Activated T-cell treated with anti-CD3 and anti-CD28 coated beads, Interleukin-2, amount 50 U/mL, for 48 hours (primary cell): Measurements from ENCODE around the gene GPRC5D.
A peak's percentile ranks its signal among the peaks of the same experiment; 100 is the strongest.

Experiments
- DNase-seq, 2 experiments: peaks; one replicate each; pipeline ENCODE4 v3.0.0-alpha.2; 2020

GPRC5D gene

DNA sequence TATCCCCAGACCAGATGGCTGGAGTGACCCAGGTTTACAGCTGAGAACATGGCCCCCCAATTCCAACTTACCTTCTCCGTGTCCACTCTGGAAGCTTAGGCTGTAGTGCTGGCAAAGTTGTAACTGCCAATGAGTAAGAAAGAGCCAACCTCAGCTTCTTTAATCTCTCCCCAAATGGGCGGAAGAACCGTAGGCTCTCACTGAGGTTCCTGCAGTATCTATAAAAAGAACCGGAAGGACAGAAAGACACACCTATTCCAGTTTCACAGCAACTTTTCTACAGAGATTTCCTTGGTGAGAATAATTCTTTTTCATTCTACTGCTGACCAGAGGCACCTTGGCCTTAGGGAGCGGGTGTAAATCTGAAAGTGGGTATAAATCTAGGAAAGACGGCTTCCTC is at the start of gene GPRC5D:
GPRC5D (minus strand) TSS at position 135 of the 400 bp plus-strand sequence. CDS start 1,786 bp downstream, outside the sequence.
- DNase-seq = no peak

DNA sequence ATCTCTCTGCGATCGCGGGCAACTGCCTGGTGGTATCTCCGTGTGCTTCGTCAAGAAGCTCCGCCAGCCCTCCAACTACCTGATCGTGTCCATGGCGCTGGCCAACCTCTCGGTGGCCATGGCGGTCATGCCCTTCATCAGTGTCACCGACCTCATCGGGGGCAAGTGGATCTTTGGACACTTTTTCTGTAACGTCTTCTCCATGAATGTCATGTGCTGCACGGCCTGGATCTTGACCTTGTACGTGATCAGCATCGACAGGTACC is 49.7 kb upstream of the GPRC5D start:
- DNase-seq = no peak

DNA sequence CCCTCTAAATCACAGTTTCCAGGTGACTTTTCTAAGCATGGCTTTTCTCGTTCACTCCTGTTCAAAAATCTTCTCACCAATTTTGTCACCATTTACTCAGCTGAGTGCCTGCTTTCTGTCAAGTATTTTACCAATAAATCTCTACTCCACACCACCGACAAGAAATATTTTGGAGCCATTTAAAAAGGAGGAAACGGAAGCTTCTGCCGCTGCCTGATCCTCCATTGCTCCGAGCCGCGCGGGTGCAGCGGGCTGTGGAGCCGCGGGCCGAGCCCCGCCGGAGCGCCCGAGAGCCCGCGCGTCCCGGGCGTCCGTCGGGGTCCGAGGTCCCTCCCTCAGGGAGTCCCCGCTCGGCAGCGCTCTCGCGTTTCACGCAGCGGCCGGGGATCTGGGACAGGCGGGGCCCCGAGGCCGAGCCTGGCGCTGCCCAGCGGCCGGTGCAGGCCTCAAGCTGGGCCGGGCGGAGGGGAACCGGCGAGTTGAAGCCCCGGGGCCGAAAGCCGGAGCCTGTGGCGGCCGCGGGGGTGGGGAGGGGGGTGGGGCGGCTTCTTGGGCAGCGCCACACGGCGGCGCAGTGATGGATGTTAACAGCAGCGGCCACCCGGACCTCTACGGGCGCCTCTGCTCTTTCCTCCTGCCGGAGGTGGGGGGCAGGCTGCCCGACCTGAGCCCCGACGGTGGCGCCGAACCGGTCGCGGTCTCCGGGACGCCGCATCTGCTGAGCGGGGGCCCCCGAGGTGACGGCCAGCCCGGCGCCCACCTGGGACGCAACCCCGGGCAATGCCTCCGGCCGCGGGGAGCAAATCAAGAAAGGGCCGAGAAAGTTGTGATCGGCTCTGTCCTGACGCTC is 49.2 kb upstream of the GPRC5D start:
- peak; percentile 63 to 66 for DNase-seq

DNA sequence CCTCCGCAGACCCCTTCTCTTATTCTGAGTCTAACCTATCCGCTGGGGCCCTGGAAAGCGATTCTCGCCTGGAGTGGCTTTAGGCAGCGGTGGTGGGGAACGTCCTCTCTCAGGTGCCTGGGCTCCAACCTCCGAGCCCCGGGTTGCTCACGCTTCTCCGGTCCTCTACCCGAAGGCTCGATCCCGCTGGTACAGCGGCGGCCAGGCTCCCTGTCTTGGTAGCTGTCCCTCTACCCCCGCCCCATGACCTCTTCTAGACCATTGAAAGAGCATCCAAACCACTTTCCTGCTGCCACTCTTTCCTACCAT is 48.6 kb upstream of the GPRC5D start:
- DNase-seq = no peak

DNA sequence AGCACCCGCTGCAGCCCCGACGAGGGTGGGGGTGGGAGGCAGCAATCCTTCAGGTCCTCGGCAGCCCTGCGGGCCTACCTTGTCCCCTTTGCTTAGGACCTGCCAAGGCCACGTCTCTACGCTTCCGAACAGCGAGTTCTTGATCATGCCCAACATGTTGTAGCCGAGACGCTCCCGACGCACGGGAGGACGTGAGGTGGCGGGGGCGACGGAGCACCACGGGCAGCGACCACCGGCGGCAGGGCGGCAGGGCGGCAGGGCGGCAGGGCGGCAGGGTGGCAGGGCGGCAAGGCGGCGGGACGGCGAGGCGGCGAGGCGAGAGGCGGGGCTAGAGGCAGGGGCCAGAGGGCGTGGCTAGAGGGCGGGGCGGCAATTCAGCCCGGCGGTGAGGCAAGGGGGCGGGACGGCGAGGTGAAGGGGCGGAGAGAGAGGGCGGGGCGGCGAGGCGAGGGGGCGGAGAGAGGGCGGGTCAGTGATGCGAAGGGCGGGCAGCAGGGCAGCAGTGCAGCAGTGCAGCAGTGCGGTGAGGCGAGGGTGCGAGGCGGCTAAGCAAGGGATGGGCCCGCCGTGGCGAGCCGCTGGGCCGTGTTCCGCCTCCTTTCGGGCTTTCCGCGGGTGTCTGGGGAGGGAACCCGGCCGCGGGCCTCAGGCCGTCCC is 48.1 kb upstream of the GPRC5D start, which contains the start of gene HEBP1:
HEBP1 (minus strand) TSS at position 307 of the 657 bp plus-strand sequence; CDS start at position 156, 151 bp downstream.
- peak; percentile 96 to 98 for DNase-seq

DNA sequence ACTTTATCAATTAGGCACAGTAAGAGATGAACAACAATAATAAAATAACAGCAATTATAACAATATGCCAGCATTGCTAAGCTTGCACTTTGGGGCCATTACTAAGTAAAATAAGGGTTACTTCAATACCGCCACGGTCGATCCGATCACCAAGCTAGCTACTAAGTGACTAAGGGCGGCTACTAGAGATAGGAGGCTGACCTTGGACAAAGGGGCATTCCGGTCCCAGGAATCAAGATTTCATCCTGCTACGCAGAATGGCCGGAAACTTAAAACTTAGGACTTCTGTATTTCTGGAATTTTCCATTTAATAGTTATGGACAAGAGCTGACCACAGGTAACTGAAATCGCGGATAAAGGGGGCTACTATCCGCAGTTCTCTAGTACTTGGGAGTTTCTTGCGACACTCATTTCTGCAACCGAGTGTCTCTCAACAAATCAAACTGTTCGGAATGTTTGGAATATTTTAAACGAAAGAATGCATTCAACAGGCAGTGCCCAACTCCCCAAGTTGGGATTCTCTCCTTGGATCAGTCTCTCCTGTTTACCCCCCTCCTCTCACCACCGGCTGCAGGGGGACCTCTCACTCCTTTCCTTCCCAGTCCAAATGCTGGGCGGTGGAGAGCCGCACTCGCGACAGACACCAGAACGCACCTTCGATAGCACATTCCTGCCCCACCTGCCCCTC is 47.4 kb upstream of the GPRC5D start:
- no peak for DNase-seq

DNA sequence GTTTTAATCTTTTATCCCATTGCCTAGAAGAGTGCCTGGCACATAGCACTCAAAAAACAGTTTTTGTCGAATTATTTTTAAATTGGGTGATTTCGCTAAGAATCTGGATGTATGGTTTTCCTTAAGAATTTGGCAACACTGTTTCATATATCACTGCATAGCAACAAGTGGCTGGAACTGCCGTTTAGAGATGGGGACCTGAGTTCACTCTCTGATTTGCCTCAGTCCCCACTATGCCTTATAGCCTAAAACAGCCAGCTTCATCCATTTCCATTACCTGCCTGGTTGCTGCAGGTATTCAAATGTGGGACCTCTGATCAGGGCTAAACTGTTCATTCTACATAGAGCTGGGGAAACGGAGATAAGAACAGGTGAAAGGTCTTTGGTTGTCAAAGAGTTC is 46.3 kb upstream of the GPRC5D start:
- DNase-seq = no peak

DNA sequence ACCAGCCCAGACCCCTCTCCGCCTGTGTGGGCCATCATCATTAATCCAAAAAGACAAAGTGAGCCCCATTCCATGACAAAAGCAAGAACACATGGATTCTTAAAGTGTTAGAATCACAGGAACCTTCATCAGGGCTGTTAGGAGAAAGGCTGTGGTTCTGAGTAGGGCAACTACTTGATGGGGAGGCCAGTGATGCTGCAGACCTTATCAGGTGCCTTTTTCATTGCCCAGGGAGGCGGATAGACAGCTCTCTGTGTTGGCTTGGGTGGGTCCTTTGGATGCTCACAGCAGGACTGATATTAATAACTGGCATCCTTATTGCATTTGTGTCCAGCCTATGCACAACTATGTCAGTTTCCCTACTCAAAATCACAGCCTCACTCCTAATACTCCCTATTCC is 45.8 kb upstream of the GPRC5D start:
- no peak for DNase-seq

DNA sequence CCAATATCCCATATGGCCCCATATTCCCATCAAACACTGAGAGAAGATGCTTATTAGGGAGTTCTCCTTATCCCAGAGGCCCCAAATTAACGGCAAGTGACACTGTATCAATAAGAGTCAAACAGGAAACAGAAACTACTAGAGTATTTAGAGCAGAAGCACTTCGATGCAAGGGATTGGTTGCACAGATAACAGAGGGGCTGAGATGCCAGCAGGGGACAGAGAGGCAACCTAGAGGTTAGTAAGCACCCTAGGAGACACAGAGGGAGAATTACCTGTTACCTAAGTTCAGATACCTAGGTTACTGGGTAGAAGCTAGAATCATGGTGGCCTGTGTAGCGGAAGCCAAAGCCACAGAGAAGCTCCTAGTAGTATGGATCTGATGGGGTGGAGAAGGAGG is 45.2 kb upstream of the GPRC5D start:
- no peak for DNase-seq

DNA sequence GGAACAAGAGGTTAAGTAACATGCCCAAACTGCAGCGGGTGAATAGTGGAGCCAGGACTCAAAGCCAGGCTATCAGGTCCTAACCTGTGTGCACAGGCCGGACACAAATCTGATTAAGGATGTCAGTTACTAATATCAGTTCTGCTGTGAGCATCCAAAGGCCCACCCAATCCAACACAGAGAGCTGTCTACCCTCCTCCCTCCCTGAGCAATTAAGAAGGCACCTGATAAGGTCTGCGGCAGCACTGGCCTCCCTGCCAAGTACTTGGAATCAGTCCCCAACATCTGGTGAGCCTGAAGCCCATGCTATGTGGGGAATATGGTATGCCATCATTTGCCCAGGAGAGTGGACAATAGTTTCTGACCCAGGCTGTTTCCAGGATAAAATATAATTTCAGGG is 44.2 kb upstream of the GPRC5D start:
- DNase-seq = no peak

DNA sequence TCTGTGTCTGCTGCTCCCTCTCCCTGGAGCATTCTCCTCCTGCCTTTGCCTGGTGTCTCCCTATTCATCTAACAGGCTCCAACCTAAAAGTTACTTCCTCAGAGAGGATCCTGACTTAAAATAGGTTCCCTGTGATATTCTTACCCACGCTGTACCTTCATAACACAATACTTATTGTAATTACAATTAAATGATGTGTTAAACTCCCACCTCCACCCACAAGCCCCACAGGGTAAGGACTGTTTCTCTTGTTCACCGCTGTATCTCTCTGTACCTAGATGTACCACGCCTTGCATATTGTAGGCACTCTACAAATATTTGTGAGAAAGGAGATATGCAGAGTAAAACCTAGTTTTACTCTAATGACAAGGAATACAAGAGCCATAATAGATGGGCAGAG is 43.1 kb upstream of the GPRC5D start:
- no peak for DNase-seq

DNA sequence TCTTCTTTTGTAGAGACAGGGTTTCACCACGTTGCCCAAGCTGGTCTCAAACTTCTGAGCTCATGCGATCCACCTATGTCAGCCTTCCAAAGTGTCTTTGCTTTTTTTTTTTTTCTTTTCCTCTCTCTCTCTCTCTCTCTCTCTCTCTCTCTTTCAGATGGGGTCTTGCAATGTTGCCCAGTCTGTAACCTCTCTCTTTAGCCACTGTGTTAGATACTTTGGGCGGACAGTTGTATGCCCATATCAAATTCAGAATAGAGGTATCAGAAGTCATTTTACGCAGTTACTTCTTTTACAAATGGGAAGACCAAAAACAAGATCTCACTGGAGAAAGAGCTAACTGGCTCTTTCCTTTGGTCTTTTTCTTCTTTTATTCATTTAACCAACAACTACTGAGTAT is 41.4 kb upstream of the GPRC5D start:
- no peak for DNase-seq

DNA sequence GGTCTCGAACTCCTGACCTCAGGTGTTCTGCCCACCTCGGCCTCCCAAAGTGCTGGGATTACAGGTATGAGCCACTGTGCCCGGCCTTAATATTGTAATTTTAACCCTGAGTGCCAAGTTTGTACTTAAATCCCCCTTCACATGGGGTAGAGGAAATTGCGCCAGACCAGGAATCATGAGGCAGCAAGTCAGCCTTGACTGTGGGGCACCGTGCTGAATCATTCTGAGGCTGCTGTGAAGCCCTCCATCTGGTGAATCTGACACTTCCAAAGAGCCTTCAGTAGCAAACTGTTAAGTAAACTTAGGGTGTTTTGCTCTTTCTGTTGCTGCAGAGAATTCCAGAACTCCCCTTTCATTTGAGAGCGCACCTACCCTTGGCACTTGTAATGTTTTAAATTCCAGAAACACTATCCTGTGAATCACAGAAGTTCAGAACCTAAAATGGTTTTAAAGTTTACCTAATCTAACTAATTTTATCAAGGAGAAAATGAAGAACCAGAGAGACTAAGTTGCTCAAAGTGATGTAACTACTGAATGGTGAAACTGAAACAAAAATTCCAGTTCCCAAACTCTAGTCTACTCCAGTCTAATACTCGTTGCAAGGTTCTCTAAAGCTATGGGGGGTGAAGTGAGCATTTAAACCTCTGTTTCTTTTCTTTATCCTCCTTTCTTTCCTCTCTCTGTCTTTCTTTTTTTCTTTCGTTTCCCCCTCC is 40.6 kb upstream of the GPRC5D start:
- DNase-seq = no peak

DNA sequence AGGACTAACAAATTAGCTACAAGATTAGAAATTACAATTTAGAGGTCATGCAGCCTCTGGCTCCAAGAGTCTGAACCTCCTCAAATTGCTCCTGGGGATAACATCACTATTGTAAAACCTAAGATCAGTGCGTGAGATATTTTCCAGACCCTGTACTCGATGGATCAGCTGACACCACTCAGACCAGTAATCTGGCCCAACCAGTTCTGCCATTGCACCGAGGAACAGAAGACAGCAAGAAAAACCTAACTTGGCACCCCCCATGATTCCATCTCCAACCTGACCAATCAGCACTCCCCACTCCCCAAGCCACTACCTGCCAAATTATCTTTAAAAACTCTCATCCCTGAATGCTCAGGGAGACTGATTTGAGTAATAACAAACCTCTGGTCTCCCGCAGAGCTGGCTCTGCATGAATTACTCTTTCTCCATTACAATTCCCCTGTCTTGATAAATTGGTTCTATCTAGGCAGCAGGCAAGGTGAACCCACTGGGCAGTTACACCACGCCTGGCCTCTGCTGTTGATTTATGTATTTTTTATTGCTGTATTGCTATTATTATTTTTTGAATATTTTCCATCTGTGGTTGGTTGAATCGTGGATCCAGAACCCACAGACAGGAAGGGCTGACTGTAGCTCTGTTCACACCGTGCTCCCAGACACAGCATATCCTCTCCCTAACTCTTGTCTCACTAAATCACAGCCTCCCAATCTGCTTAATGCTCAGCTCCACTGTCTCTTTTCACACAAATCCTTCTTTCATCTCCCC is 38.9 kb upstream of the GPRC5D start:
- no peak for DNase-seq

DNA sequence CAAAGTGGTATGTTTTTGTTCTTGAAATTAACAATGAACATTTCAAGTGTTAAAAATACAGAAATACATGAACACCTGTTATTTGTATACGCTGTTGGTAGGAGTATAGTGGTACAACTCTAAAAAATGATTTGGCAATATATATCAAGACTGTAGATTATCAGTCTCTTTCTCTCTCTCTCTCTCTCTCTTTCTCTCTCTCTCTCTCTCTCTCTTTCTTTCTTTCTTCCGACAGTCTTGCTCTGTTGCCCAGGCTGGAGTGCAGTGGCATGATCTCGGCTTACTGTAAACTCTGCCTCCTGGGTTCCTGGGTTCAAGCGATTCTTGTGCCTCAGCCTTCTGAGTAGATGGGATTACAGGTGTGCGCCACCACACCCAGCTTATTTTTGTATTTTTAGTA is 35.5 kb upstream of the GPRC5D start:
- no peak for DNase-seq

DNA sequence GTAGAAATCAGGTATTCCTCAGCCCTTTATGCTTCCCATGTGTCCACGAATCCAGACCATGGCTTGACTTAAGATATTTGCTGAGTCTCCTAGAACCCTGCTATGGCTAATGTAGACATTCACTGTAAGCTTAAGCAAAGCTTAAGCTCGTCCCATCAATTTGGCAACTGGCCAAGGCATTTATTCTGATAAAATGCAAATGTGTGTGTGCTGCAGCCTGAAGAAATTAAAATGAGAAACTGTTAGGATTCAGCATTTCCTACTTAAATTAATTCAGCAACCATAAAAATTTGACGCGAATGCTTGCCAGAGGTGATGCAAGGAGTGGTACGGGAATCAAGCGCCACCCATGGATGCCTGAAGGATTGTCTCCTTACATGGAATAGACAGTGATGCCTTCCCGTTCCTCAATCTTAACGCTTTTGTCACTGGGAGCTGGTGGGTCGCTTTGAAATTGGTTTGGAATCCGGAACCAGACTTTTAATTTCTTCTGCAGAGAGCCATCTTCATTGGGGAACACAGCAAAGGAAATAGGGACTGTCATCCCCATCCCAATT is 34.9 kb upstream of the GPRC5D start:
- DNase-seq = no peak

DNA sequence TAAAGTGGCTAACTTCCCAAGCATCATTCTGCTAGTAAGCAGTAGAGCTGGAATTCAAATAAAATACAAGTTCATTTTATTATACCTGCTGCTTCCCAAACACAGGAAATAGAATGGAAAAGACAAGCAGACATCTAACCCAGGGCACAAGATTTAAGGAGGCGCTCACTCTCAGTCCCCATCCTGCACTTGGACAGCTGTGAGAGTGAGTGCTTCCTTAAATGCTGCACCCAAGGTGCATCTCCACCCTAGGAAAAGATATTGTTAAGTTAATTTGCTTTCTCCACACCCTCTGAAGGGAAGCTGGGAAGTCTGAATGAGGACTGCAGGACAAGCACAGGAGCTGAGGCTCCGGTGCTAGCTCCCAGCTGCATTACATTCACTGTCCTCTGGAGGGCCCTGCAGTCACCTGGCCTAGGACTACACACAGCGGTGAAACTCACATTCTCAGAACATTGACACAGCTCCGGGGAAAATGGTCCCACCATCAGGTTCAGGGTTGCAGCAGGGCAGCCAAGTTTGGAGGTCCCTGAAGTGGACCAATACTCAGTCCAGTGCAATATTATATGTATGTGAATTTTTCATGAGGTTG is 33.9 kb upstream of the GPRC5D start:
- DNase-seq = peak; percentile 34 to 46

DNA sequence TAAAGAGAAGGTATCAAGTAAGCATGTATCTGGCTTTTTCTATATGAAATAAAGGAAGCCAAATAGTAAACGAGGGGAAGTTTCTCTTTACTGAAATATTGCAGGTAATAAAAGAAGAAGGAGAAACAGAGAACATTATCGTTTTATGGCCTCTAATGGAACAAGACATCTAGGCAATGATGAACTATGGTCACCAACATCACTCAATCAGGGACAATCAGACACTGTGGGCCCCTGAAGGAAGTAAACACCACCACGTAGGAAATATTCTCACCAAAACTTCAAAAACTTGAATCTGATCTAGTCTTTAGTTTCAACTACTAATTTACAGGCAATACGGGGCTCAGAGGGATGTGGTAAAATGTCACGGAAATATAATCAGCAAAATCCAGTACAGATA is 32.2 kb upstream of the GPRC5D start:
- no peak for DNase-seq

DNA sequence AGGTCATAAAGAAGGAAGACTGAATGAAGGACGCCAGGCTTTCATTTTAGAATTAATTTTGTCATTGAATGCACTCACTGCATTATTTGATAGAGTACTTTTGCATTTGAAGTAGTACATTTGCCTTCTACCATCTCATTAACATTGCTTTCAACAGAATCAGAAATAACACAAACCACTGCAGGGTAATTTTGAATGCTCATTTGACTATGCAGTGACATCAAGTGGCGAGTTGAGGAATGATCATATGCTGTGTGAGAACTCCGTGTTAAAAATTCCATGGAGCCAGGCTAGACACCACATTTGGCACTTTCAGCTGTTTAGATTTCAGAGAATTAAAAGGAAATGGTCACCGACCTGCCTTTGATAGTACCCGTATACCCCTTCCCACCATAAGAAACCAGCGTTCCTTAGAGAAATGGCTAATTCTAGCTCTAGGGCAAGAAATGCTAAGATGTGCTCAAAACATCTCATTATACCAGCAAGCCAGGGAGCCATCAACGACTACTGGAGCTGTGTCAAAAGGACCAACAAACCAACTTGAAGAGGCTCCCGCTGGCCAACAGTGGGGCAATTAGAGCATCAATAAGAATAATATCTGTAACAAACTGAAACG is 31.6 kb upstream of the GPRC5D start:
- DNase-seq = no peak

DNA sequence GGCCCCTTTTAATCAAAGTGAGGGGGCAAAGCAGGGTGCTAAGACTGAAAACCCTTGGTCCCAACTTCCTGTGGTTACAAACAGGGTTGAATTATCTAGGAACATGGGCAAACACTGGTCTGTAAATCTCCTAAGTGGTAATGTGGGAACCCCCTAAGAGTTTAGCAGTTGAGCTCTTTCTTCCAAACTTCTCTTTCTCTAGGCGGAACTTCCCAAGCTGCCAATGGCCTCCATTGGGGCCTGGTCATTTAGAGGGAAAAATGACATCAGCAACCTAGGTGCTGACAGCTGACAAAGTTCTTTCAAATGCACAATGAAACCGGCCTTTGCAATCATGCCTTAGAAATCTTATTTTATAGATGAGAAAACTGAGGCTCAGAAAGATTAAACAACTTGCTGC is 30.4 kb upstream of the GPRC5D start:
- DNase-seq = no peak

DNA sequence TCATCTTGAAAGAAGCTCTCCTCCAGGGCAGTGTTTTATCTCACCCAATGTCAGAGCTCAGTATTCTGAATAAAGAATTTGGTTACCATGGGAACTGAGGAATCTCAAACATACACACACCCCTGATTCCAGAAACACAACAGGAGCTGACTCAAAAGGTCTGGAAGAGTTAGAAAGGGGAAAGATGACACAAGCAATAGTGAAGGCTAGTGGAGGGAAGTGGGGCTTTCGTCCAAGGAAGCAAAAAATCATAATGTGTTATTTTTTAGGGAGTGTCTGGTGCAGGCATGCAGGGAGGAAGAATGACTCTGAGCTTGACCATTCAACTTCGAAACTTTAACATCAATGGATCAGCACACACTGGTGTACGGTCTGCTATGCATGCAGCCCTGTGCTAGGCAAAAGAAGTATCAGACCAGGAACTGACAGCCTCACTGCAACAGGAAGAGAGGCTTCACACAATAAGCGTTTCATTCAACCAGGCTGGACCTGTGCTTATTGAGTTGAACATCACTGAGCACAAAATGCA is 27.8 kb upstream of the GPRC5D start:
- DNase-seq = no peak
